PC-3 (cell line): ENCODE data around the gene CYTH1. TPM values are rescaled to one million over a fixed set of nuclear protein-coding genes. Genes with fewer than 3 reads are reported as not detected.

ENCODE experiments used
- ATAC-seq: fragments of 200-7000 bp; cut with Tn5 transposase; 2 replicates; pipeline ENCODE4 v1.9.1; 2020; ENCODE audit warnings: mild to moderate bottlenecking, moderate library complexity
- BruUV-seq: library from RNA; stranded (reverse); fragments of 400-500 nt; replicated peaks from 2 replicates; lab custom pipeline; 2021; lab: Mats Ljungman, UMichigan
- CTCF ChIA-PET: fragments of 300-600 bp; sonication (Branson Sonifier 250); formaldehyde crosslinking; loops from one replicate; lab custom pipeline; 2022; ENCODE audit warnings: antibody characterized with exemption; lab: Charles Lee
- POLR2A ChIA-PET: fragments of 300-600 bp; sonication (Branson Sonifier 250); formaldehyde crosslinking; loops from one replicate; lab custom pipeline; 2022; ENCODE audit warnings: antibody characterized with exemption; ENCODE audit not compliant: unreplicated experiment; lab: Charles Lee
- DNase-seq: peaks from one replicate; pipeline ENCODE4 v3.0.0-alpha.2; 2015
- H2AFZ ChIP-seq: fragments of 300-600 bp; sonication (generic); 2 replicates; pipeline ENCODE4 v1.6.0; 2016; ENCODE audit warnings: antibody characterized with exemption, low read length
- H3F3A ChIP-seq: fragments of 300-600 bp; sonication (generic); one replicate; pipeline ENCODE4 v1.6.0; 2017; ENCODE audit warnings: antibody characterized with exemption, low read length, control low read depth, mild to moderate bottlenecking; ENCODE audit not compliant: unreplicated experiment
- H3K27ac ChIP-seq: fragments of 300-600 bp; sonication (generic); 2 replicates; pipeline ENCODE4 v1.5.1; 2016; ENCODE audit warnings: mild to moderate bottlenecking, low read length
- H3K27me3 ChIP-seq: fragments of 300-600 bp; sonication (generic); 2 replicates; pipeline ENCODE4 v1.6.1; 2016; ENCODE audit warnings: low read length, mixed read lengths
- H3K36me3 ChIP-seq: fragments of 300-600 bp; sonication (generic); 2 replicates; pipeline ENCODE4 v1.6.1; 2016; ENCODE audit warnings: low read depth, mixed run types, low read length, mixed read lengths
- H3K4me1 ChIP-seq: fragments of 300-600 bp; sonication (generic); 2 replicates; pipeline ENCODE4 v1.5.1; 2016; ENCODE audit warnings: low read length; ENCODE audit not compliant: insufficient read depth
- H3K4me2 ChIP-seq: fragments of 300-600 bp; sonication (generic); 2 replicates; pipeline ENCODE4 v1.6.0; 2016; ENCODE audit warnings: low read length
- H3K4me3 ChIP-seq: fragments of 300-600 bp; sonication (generic); 2 replicates; pipeline ENCODE4 v1.5.1; 2016; ENCODE audit warnings: mild to moderate bottlenecking, low read length, mixed read lengths
- H3K79me2 ChIP-seq: fragments of 300-600 bp; sonication (generic); 2 replicates; pipeline ENCODE4 v1.6.1; 2017; ENCODE audit warnings: low read length, mixed read lengths
- H3K9ac ChIP-seq: fragments of 300-600 bp; sonication (generic); 2 replicates; pipeline ENCODE4 v1.6.0; 2016; ENCODE audit warnings: mild to moderate bottlenecking, low read length
- H3K9me2 ChIP-seq: fragments of 300-600 bp; sonication (generic); replicated peaks from 2 replicates; pipeline ENCODE4 v1.6.1; 2016; ENCODE audit warnings: mixed run types, low read length, mixed read lengths
- H3K9me3 ChIP-seq: fragments of 300-600 bp; sonication (generic); 2 replicates; pipeline ENCODE4 v1.6.1; 2016; ENCODE audit warnings: low read length, mixed read lengths
- H4K20me1 ChIP-seq: fragments of 300-600 bp; sonication (generic); 2 replicates; pipeline ENCODE4 v1.6.1; 2016; ENCODE audit warnings: low read length, mixed read lengths
- EZH2 ChIP-seq: fragments of 300-600 bp; sonication (generic); IDR thresholded peaks from one replicate; pipeline ENCODE4 v1.6.1; 2017; ENCODE audit warnings: antibody characterized with exemption, mild to moderate bottlenecking, low read length; ENCODE audit not compliant: unreplicated experiment
- EZH2phosphoT487 ChIP-seq: fragments of 300-600 bp; sonication (generic); IDR thresholded peaks from 2 replicates; pipeline ENCODE4 v1.6.1; 2018; ENCODE audit warnings: mild to moderate bottlenecking, antibody characterized with exemption, low read length, borderline replicate concordance
- intact Hi-C: fragments of 100-400 bp; cut with micrococcal nuclease; formaldehyde crosslinking; loops from 2 replicates; pipeline ENCODE4 v1.9.0; 2023
- total RNA-seq: library from RNA; depleted of rRNA; stranded (reverse); fragments of >200 nt; gene quantifications from 2 replicates; pipeline ENCODE4 v1.2.3, GENCODE V29; 2014; rRNA removed
- TF ChIP-seq, protein P1 (sequence below): fragments of 300-600 bp; sonication (generic); conservative IDR thresholded peaks from 2 replicates; pipeline ENCODE4 v1.5.1; 2017; ENCODE audit warnings: antibody characterized with exemption, low read depth, mild to moderate bottlenecking, low read length

CYTH1 gene
- total RNA-seq, 1 experiment from 2014 or later, result 29.7 TPM

DNA sequence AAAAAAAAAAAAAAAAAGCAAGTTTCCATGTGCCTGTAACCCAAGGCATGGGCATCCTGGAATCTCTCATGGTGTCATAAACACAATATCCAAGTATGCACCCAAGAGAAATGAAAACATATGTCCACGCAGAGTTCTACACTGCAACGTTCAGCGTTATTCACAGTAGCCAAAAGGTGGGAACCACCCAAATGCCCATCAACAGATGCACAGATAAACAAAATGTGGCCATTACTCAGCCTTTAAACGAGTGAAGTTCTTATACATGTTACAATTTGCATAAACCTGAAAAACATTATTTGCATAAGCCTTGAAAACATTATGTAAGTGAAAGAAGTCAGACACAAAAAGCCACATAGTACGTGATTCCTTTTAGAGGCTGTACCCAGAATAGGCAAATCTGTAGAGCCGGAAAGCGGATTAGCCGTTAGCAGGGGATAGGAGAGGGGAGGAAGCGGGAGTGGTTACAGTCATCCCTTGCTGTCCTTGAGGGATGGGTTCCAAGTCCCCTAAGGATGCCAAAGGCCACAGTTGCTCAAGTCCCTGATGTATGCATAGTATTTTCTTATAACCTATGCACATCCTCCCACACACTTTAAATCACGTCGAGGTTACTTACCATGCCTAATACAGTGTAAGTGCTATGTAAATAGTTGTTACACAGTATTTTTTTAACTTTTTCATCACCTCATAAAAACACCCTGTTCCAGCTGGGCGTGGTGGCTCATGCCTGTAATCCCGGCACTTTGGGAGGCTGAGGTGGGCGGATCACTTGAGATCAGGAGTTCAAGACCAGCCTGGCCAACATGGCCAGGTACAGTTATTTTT lies 157.5 kb downstream of the CYTH1 start:
- no peak overlapping the region for H3K27ac ChIP-seq
- intact Hi-C loops, result no loop called here
- H3K4me2 ChIP-seq, result no peak overlapping the region
- no peaks in the 10 kb centered on the region for H3F3A ChIP-seq
- DNase-seq (peak; percentile 16), ATAC-seq (no peak; the same call in 1 of the 2 replicates)
- H3K79me2 ChIP-seq, result no peaks in the 10 kb centered on the region
- H3K9ac ChIP-seq, result no peak overlapping the region
- no peaks in the 10 kb centered on the region for H4K20me1 ChIP-seq
- peaks cover 24% of the 10 kb centered on the region for H3K27me3 ChIP-seq
- no peak overlapping the region for H3K4me3 ChIP-seq
- H2AFZ ChIP-seq, result no peak overlapping the region
- ChIA-PET POLR2A (no interaction called here), CTCF (no interaction called here)
- H3K4me1 ChIP-seq, result no peaks in the 10 kb centered on the region
- BruUV-seq, result no TSS peak
- H3K9me2 ChIP-seq, result no peaks in the 10 kb centered on the region
- TF ChIP-seq EZH2 (no peak), EZH2phosphoT487 (no peak)
- TF ChIP-seq, protein P1, sequence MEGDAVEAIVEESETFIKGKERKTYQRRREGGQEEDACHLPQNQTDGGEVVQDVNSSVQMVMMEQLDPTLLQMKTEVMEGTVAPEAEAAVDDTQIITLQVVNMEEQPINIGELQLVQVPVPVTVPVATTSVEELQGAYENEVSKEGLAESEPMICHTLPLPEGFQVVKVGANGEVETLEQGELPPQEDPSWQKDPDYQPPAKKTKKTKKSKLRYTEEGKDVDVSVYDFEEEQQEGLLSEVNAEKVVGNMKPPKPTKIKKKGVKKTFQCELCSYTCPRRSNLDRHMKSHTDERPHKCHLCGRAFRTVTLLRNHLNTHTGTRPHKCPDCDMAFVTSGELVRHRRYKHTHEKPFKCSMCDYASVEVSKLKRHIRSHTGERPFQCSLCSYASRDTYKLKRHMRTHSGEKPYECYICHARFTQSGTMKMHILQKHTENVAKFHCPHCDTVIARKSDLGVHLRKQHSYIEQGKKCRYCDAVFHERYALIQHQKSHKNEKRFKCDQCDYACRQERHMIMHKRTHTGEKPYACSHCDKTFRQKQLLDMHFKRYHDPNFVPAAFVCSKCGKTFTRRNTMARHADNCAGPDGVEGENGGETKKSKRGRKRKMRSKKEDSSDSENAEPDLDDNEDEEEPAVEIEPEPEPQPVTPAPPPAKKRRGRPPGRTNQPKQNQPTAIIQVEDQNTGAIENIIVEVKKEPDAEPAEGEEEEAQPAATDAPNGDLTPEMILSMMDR, result no peak
- H3K9me3 ChIP-seq, result no peaks in the 10 kb centered on the region
- H3K36me3 ChIP-seq, result no peaks in the 10 kb centered on the region

Other genes with a start within 250 kb of the CYTH1 start
- gene DNAH17, start 204.9 kb downstream of the CYTH1 start, total RNA-seq, result 0.04 and 0.23 TPM in 2 replicates
- 37.5 and 41.8 TPM in 2 replicates for gene USP36, start 58.5 kb upstream of the CYTH1 start, total RNA-seq
- gene CEP295NL, start 120.9 kb upstream of the CYTH1 start, total RNA-seq, result 1.8 and 2.4 TPM in 2 replicates
- gene TIMP2, start 143.1 kb upstream of the CYTH1 start, total RNA-seq, result 60.1 and 62.5 TPM in 2 replicates
- 72.4 and 121 TPM in 2 replicates for gene LGALS3BP, start 197.7 kb upstream of the CYTH1 start, total RNA-seq
- gene CANT1, start 227.5 kb upstream of the CYTH1 start, total RNA-seq, result 191 and 220 TPM in 2 replicates
- gene C1QTNF1, start 241.9 kb upstream of the CYTH1 start, total RNA-seq, result 18.6 and 21.0 TPM in 2 replicates